Left ventricle myocardium inferior (tissue), 1 donor: Measurements from ENCODE around the gene FOXJ3. TPM values are rescaled to one million over a fixed set of nuclear protein-coding genes. Genes with fewer than 3 reads are reported as not detected.

Source experiments
- DNase-seq: peaks from one replicate; pipeline ENCODE4 v3.0.0-alpha.2; 2020
- H3K27ac ChIP-seq: fragments of 200-600 bp; replicated peaks from 2 replicates; pipeline ENCODE4 v1.8.0; 2021
- H3K27me3 ChIP-seq: fragments of 200-600 bp; 2 replicates; pipeline ENCODE4 v1.8.0; 2021; ENCODE audit warnings: low read depth
- H3K36me3 ChIP-seq: fragments of 200-600 bp; 2 replicates; pipeline ENCODE4 v1.8.0; 2021
- H3K4me1 ChIP-seq: fragments of 200-600 bp; 2 replicates; pipeline ENCODE4 v1.8.0; 2021
- H3K4me3 ChIP-seq: fragments of 200-600 bp; 2 replicates; pipeline ENCODE4 v1.8.0; 2021; ENCODE audit warnings: mild to moderate bottlenecking, moderate library complexity
- H3K9me3 ChIP-seq: fragments of 200-600 bp; replicated peaks from 2 replicates; pipeline ENCODE4 v1.8.0; 2021
- CTCF ChIP-seq: fragments of 200-600 bp; IDR thresholded peaks from 2 replicates; pipeline ENCODE4 v1.8.0; 2021; ENCODE audit warnings: antibody characterized with exemption, mild to moderate bottlenecking, borderline replicate concordance
- intact Hi-C: fragments of 100-400 bp; cut with micrococcal nuclease; formaldehyde crosslinking; loops from one replicate; pipeline ENCODE4 v1.11.0; 2022
- long read RNA-seq: library from polyadenylated mRNA; unstranded; transcript quantifications from one replicate; pipeline ENCODE4 v2.0.0, GENCODE V29; 2021
- total RNA-seq: library from RNA; stranded (reverse); fragmentation: NEBNext Ultra II Directional; extraction: Animal tissue kit (Norgen Biotek cat#: 25700); gene quantifications from one replicate; pipeline ENCODE4 v1.2.1, GENCODE V29; 2021
- donor health status: DM: no; HTN: yes; CAD: no; lungs with severe emphysema.

The FOXJ3 gene
- total RNA-seq, result 40.7 TPM
- long read RNA-seq, full-length matches to known transcripts, result 41 of 57 reads
- long read RNA-seq, partial matches to known transcripts, result 4 of 57 reads
- long read RNA-seq, other reads (novel, unspliced or antisense), result 12 of 57 reads

- TF ChIP-seq CTCF, result no peak
- intact Hi-C loops, result loop anchor here (10.0 kb wide), 1 partner anchor 120 kb away; the partner anchor contains the start of genes PPCS and ZMYND12
- peak within 1 kb of the TSS; percentile 95 for H3K4me3 ChIP-seq
- H3K27ac ChIP-seq, result peak within 1 kb of the TSS; percentile 97
- H3K4me1 ChIP-seq, result peaks cover 62% of the 10 kb centered on the region
- no peaks in the 10 kb centered on the region for H3K9me3 ChIP-seq
- no peaks in the 10 kb centered on the region for H3K36me3 ChIP-seq
- DNase-seq, result peak; percentile 93
- no peaks in the 10 kb centered on the region for H3K27me3 ChIP-seq
Measured at GRCh38 chr1:42335050-42335808, at the start of gene FOXJ3. Gene FOXJ3 (minus strand): TSS chr1:42335235. CDS start chr1:42311093, 24,142 bp downstream.

GRCh38 chr1:42381280-42381673, 46.2 kb upstream of the FOXJ3 start:
- H3K4me3 ChIP-seq, result peak overlapping the region; percentile 80
- no peaks in the 10 kb centered on the region for H3K9me3 ChIP-seq
- no peak for TF ChIP-seq CTCF
- intact Hi-C loops, result no loop called here
- H3K27ac ChIP-seq, result peak overlapping the region; percentile 58
- H3K4me1 ChIP-seq, result peaks cover 15% of the 10 kb centered on the region
- no peak for DNase-seq
- peaks cover 38% of the 10 kb centered on the region for H3K27me3 ChIP-seq
- no peaks in the 10 kb centered on the region for H3K36me3 ChIP-seq

- Histone ChIP-seq H3K27me3 (peaks cover 38% of the 10 kb centered on the region), H3K27ac (peak within 1 kb of the TSS; percentile 58), H3K9me3 (no peaks in the 10 kb centered on the region), H3K36me3 (no peaks in the 10 kb centered on the region), H3K4me1 (peaks cover 15% of the 10 kb centered on the region), H3K4me3 (peak within 1 kb of the TSS; percentile 80)
- TF ChIP-seq CTCF, result peak; percentile 4
- peak; percentile 57 for DNase-seq
- intact Hi-C loops, result no loop called here
Measured at GRCh38 chr1:42380586-42381279, 45.7 kb upstream of the FOXJ3 start, which contains the start of gene RIMKLA. Gene RIMKLA (plus strand): TSS chr1:42380792. CDS start chr1:42380935, 143 bp downstream.

- no peak for TF ChIP-seq CTCF
- Histone ChIP-seq H3K9me3 (no peaks in the 10 kb centered on the region), H3K27me3 (peaks cover 36% of the 10 kb centered on the region), H3K27ac (peak overlapping the region; percentile 58), H3K4me1 (peaks cover 15% of the 10 kb centered on the region), H3K4me3 (peak overlapping the region; percentile 80), H3K36me3 (no peaks in the 10 kb centered on the region)
- intact Hi-C loops, result no loop called here
- peak; percentile 22 for DNase-seq
Measured at GRCh38 chr1:42379794-42380585, 45.0 kb upstream of the FOXJ3 start.

GRCh38 chr1:42372796-42373195, 37.8 kb upstream of the FOXJ3 start:
- TF ChIP-seq CTCF, result no peak
- Histone ChIP-seq H3K9me3 (no peaks in the 10 kb centered on the region), H3K27me3 (peaks cover 27% of the 10 kb centered on the region), H3K27ac (no peak overlapping the region), H3K4me3 (no peak overlapping the region), H3K4me1 (no peaks in the 10 kb centered on the region), H3K36me3 (no peaks in the 10 kb centered on the region)
- no peak for DNase-seq
- intact Hi-C loops, result no loop called here
